Left hindlimb (tissue), 1 donor: ENCODE measurements around the gene TP53I11.
A peak's percentile ranks its signal among the peaks of the same experiment; 100 is the strongest.

Source experiments
- DNase-seq: peaks from one replicate; pipeline ENCODE4 v3.0.0-alpha.2; 2018

Gene TP53I11, protein sequence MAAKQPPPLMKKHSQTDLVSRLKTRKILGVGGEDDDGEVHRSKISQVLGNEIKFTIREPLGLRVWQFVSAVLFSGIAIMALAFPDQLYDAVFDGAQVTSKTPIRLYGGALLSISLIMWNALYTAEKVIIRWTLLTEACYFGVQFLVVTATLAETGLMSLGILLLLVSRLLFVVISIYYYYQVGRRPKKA

DNA sequence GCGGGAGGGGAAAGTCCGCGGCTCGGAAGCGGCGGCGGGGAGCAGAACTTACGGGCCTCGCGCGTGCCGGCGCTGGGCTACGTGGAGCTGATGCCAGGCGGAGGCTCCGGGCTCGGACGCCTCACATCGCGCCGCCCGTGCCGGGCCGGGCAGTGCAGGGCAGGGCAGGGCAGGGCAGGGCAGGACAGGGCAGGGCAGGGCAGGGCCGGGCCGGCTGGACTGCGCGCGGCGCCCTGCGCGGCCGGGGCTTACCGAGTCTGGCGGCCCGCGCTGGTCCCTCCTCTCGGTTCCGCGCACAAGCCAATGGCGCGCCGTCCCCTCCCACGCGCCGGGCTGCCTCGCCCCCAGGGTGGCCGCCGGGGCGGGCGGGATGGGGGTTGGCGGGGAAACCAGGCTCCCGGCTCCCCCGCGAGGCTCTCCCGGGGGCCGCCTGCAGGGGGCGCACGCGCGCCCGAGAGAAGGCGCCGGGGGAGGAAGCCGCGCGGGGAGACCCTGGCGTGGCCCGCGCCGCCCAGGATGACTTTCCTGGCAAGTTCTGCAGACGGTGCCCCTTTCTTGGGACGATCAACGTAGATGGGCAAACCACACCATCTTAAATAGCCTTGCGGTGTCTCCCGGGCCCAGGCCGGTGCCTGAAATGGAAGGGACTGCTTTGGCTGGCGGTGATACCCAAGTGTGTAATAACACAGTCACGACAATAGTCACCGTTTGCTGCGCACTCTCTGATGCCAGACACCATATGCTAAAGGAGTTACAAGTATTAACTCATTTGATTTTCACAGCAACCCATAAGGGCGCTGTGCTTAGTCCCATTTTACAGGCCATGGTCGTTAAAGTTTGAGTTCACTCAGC is at the start of gene TP53I11:
TSS of gene TP53I11 (minus strand) at position 259 of the 852 bp plus-strand sequence. CDS start 12,548 bp downstream, outside the sequence.
- peak; percentile 83 for DNase-seq

DNA sequence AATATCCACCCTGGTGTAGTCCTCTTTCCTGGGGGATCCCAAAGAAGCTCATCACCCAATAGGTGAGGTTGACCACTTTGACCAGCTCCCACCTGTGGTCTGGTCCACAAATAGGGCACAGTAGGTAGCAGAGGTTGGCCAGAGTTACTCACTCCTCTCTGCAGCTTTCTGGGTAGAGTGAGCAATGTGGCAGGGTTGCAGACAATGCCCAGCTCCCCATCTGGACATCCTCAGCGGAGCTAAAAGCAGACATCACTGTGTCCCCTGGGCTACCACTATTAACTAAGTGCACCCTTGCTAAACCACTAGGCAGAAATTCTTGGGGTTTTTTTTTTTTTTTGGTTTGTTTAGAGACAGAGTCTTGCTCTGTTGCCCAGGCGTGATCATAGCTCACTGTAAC is 48.4 kb upstream of the TP53I11 start:
- no peak for DNase-seq

DNA sequence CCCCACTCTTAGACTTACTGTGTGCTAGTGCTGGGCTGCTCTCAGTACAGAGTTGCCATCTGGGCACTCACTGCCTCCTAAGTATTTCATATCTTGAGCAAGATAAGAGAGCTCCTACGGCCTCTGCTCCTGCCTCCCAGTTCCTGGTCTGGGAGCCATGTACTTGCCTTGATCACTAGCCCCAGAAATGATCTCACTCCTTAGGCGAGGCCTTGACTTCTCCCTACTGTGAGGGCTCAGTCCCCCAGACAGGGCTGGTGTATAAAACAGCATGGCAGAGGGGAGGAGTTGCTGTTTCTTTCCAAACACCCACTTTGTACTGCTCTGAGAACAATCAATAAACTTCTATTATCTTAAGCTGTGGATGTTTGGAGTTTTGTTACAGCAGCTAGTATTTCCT is 47.4 kb upstream of the TP53I11 start:
- no peak for DNase-seq

DNA sequence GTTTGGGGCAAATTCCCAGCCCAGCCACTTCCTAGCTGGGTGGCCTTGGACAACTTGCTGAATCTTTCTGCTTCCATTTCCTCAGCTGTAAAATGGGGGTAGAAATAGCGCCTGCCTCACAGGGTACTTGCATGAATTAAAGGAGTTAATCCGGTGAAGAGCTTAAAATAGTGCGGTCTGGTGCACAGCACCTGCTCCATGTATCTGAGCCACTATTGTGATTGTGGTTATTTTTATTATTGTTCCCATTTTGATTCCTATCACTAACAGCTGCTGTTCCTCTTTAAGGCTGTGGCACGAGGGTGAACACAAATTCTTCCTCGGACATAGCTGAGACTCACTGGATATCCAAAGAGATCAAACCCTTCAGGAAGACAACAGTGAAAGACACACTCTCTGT is 46.9 kb upstream of the TP53I11 start:
- DNase-seq: no peak

DNA sequence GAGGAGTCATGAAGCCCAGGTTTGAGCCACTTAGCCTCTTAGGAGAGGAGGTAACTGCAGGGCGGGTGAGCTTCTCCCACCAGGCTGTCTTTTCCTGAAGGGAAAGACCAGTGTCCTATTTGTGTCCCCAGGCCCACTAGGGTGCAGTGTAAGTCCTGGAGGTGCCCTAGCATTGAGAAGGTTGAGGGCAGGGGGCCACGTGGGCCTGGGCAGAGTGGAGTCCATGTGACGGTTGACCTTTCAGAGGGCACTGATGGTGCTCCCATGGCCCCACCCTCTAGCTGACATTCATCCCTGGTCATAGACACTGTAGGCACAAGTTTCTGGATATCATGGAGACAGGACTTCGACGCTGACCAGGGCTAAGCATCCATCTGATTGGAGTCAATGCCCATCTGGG is 44.1 kb upstream of the TP53I11 start:
- DNase-seq: no peak

DNA sequence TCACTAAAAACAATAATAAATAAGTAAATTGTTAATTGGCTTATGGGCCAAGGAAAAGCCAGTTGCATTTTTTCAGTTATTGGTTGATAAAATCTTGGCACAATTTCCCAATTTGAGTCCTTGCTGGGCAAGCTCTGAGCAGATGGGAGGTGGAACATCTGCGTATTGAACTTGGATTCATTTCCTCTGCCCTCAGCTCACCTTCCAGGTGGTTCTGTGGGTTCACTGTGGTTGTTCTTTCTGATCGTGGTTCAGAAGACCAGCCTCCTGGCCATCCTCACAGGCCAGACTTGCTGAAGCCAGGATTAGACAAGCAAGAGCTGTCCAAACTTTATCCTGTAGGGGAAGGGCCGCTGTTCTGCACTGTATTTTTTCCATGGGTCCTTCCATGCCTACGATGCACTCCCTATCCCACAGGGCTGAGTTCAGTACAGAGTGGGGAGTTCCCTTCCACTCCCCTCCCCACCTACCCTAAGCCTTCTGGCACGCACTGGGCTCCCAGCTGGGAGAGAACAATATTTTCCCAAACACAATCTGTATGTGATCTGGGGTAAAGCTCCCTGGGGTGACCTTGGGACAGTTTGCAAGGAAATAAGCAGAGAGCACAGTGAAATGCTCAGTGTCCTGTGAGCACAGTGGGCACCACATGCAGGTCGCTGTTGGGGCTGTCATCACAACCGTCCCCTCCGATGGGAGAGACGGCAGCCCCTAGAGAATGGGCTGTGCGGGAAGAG is 43.5 kb upstream of the TP53I11 start:
- no peak for DNase-seq

DNA sequence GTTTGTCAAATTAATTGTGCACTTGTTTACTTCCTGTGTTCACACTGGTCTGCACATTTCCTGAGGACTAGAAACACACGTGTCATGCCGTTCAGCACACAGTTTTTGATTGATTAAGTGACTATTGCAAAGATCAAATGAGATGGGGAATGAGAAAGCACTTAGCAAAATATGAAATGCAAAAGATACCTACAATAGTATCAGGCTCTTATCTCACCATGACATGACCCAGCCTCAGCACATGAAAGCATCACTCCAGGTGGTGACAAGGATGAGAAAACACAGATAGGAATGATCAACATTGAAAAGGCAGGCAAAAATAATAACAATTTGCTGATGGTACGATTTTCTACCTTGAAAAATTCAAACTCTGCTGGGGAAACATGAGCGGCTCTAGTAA is 42.1 kb upstream of the TP53I11 start:
- no peak for DNase-seq

DNA sequence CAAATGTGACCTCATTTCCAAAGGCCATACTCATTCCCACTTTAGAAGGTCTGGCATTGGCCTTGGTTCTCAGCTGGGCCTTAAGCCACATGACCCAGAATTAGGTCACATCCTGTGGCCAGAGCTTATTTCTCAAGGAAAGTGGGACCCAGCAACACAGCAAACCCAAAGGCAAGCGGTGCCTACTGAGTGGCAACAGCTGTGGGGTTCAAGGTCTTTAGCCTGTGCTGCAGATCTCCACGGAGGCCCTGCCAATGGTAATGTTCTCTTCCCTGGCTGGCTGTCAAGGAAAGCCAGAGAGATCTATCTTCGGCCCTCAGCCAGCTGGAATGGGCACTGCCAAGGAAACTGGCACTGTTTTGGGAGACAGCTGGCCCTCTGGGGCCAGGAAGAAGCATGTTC is 41.5 kb upstream of the TP53I11 start:
- no peak for DNase-seq

DNA sequence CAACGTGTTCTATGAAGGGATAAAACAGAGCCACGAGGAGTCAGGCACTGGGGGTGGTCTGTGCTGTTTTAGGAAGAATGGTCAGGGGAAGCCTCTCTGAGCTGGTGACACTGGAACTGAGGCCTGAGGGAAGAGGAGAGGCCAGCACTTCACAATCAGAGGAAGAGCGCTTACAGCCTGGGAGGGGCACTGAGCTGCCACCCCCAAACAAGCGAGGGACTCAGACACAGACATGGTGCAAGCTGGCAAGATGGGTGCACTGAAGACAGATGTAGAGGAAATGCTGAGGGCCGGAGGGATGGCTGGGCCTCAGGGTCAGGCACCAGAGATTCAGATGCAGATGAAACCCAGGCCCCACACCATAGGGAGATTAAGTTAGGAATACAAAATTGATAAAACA is 40.0 kb upstream of the TP53I11 start:
- no peak for DNase-seq

DNA sequence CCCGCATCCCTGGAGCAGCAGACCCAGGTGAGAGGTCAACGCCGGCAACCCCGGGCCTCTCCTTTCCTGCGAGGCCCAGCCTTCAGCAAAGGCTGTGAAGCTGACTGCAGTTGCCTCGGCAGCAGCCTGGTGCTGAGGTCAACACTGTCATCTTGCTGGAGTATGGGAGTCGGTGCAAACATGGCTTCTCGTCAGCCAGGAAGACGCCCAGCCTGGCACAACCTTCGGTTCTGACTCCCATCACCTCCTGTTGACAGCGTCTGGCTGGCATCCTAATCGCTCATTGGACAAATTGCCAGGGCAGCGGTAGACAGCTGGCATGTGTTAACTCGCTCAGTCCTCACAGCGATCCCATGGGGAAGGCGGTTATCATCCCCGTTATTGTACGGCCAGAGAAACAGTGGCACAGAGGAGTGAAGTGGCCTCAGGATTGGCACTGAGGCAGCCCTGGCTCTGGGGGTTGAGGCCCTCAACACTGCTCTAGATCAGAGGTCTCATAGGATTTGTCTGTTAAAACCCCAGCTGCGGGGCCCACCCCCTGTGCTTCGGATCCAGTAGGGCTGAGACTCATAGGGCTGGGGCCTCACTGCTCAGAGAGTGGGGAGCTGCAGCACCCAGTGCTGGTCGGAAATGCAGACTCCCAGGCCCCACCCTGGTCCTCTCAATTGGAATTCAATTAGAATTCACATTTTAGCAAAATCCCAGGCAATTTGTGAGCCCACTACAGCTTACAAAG is 39.3 kb upstream of the TP53I11 start:
- no peak for DNase-seq

DNA sequence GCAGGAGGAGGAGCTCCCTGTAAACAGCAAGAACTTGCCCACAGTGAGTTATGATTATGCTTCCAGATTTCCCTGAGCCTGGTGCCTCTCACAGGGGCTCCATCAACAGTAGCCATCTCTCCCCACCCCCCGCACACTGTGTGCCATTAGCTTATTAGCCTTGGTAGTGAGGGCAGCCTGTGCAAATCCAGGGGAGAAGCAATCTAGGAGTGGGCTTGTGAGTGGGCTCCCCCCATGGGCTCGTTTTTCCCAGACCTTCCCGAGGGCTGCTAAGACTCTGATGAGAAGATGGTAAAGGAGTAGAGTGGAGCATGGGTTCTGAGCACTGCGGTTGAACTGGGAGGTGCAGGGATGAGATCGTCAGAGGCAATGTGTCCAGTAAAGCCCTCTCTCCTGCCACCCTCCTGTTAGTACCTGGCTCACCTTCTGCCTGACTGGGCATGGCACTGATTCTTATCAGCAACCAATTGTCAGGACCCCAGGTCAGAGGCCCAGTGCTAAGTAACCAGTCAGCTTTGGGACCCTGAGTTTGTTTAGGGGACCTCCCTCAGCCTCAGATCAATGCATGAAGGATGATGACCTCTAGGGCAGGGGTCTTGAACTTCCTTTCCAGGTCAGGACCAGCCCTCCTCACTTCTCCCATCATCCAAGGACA is 38.4 kb upstream of the TP53I11 start:
- DNase-seq: no peak

DNA sequence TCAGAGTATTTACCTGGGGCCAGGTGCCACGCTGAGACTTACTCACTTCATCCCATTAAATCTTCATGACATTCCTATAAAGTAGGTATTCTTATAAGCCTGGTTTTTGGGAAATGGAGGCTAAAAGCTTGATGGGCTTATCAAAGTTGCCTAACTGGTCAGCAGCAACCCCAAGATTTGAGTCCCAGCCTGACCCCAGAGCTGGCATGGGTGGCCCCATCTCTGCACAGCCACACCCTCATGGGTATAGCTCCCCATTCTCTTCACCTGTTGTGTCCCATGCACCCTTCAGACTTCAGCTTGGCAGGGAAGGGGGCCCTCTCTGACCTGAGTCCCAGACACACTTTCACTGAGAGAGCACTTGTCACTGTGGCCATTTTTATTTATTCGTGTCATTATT is 37.4 kb upstream of the TP53I11 start:
- no peak for DNase-seq

DNA sequence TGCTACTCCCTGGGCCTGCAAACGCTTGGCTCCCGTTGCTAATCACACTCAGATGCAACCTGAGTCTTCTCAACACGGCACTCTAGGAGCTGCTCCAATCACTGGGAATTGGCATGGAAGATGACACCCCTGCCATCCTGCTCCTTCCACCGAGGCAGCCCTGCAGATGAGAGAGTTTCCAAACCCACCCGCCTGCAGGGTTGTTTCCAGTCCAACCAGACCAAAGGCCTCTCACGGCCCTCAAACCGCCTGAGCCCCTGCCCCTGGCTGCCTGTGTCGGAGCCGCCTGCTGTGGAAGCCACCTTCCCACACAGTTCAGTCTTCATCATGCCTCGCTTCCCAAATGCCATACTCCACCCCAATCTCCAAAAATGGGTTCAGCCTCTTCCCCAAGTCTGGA is 36.8 kb upstream of the TP53I11 start:
- no peak for DNase-seq

DNA sequence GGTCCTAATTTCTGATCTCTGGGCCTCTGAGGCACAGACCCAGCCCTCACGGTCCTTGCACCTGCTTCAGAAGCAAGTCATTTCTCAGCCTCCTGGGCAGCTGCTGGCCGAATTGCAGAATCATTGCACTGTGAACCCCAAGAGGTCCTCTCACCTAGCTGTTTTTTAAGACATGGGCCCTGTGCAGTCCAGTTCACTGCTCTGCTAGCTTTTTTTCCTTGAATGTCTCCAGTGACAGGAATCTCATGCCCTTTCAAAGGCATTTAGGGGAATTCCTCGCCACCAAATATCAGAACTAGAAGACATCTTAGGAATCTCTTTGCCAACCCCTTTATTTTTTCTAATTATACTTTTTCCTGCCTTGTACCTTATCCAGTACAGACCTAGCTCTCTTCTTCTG is 35.6 kb upstream of the TP53I11 start:
- DNase-seq: no peak

DNA sequence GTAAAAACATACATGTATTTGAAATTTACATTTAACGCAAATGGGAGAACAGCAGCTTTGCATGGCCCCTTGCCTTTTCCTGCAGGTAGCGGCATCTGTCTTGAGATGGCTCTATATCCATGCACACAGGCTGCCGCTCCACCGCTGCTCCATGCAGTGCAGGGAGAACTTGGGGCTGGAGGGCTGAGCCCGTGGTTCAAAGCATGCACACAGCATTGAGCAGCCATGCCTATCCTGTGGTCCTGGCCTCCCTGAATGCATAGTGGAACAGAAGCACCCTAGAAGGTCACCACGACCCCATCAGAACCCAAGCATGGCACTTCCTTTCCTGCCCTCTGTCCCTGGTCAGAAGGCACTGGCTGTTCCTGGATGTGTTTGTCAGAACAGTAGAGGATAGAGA is 35.0 kb upstream of the TP53I11 start:
- DNase-seq: no peak

DNA sequence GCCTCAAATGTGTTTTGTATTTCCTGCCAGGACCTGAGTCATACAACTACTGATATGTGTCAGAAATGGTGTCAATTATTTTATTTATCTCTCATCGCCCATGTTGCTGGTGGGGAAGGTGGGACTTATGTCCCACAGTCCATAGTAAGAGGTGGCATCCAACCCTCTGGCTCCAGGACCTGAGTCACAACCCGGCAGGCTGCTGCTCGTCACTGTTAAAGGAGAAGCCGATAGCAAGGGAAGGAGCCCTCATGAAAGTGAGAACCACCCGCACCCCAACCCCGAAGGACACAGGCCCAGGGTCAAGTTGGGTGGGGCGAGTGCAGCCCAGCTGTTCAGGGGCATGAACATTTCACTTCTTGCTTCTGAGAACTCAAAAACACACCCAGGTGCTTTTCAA is 33.1 kb upstream of the TP53I11 start:
- DNase-seq: no peak

DNA sequence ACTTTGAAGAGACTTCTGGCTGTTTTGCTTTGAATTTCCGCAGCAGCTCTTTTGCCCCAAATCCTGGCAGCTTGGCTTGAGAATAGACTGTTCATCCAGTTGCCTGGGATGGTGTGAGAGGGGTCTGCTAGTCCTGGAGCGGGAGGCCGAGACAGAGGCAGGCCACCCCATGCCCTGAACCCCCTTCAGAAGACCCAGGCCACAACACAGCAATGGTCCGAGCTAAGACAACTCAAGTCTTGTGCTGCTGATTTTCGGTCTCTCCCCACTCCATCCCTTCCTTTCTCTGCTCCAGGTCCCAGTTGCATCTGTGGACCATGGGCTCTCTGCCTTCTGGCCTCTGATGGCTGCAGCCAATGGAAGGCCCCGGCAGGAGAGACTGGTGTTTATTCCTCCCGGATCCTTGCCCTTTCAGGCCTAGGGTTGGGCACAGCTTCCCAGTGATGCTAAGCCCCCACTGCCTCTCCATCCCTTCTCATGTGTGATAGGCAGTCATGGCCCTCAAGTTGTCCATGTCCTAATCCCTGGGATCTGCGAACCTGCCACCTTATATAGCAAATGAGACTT is 31.9 kb upstream of the TP53I11 start:
- no peak for DNase-seq

DNA sequence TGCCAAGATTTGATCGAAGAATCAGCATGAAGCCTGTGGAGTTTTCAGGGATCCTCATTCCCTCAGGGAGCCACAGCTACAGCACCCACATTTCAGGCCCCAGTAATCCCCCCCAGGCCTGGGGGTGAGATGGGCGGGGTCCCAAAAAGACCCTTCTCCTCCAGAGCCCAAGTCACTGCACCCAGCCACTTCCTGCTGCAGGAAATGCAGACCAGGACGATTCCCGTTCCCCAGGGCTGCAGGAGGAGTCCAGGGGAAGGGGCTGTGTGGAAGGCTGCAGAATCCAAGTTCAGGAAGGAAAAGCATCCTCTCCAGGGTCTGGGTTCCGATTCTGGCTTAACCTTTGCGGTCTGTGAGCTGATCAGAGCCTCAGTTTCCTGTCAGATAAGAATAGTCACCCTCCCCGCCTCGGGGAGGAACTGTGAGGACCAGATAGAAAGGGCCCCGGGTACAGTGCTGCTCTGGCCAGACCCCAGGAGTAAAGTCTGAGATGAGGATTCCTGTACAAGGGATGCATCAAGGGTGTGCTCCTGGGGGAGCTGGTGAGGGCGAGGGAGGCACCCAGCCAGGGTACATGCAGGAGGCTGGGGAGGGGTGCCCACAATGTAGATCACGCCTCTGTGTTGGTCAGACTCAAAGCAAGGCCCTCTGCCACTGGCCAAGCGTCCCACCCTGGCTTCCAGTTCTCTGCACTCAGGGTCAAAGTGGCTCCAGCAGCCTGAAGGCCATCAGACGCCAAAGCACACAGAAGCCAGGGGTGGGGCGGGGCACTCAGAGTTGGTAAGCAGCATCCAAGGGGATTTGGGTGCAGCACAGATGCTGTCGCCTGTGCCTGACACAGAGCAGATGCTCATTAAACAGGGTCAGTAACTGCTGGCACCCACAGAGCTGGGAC is 30.1 kb upstream of the TP53I11 start:
- no peak for DNase-seq

DNA sequence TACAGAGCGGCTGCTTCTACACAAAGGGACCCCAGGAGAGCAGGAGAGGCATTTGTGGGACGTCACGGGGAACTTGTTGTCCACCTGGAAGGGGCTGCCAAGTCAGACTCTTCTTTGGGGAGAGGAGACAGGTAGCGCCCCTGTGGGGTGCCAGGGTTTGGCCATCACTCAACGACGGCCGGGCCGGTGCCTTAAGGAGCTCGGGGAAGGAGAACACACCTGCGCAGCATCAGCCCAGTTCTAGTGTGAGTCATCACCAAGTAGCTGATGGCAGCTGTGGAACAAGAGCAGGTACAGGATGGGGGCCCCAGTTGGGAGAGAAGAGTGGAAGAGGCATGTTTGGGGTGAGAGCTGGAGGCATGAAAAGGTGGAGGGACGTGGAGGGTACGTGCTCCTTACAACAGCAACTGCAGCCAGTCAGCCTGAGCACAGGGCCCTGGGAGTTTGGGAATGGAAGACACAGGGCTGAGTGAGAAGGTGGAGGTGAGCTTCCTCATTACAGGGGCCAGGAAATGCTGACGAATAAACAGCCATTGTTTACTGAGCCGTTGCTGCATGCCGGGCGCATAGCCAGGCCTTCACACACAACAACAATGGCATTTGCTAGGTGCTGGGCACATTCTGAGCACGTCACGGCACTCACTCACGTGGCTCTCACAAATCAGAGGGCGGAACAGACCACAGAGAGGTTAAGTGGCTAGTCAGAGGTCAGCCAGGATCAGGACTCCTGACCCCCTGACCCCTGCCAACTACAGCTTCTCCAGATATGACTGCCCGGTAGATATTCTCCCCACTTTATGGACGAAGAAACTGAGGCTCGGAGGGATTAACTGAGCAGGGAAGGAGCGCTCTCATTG is 29.1 kb upstream of the TP53I11 start:
- no peak for DNase-seq

DNA sequence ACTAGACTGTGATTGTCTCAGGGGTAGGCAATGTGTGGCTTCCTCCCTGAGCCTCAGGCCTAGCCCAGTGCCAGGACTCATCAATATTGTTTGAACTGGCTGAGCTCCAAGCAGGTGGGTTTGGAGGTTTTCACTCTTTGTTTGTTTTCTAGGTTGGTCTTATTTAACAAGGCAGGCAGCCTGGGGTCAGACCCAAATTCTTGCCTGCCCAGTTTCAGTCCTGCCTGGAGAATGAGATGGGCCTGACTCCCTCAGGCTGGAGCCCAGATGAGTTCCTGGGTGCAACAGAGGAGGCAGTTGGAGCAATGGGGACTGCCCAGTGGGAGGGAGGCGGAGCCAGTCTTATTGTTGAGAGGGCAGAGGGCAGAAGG is 28.3 kb upstream of the TP53I11 start:
- DNase-seq: no peak
